Measurements from ENCODE around the gene USP49. TPM values are rescaled to one million over a fixed set of nuclear protein-coding genes. Genes with fewer than 3 reads are reported as not detected.

The USP49 gene
- total and polyA plus RNA-seq, 2 of the 13 experiments (the other 11 are each of a cell fraction or from before 2014, with no cell fraction given), result 2.9 to 4.3 TPM

GRCh38 chr6:41920921-41921711 is 25.9 kb upstream of the USP49 start, which contains the start of the genes BYSL and MED20 (continued):
- no peak for TF ChIP-seq SRSF4 (IDR thresholded peaks at IDR 0.05; ENCODE audit: low read depth, low read length, poor library complexity, severe bottlenecking)
- TF ChIP-seq ZNF678 (CRISPR knock-in tag; IDR thresholded peaks at IDR 0.05), result no peak; the same call in 1 of the 2 replicates
- TF ChIP-seq HNF4A (CRISPR knock-in tag; IDR thresholded peaks at IDR 0.05), result peak; percentile 31; the same call in 1 of the 2 replicates
- peak; percentile 24; the same call in 1 of the 2 replicates for TF ChIP-seq ZBTB33 (CRISPR knock-in tag; IDR thresholded peaks at IDR 0.05)
- no peak; the same call in 1 of the 2 replicates for TF ChIP-seq MEF2D (CRISPR knock-in tag; IDR thresholded peaks at IDR 0.05)
- no peak; a peak in 1 of 4 replicates for TF ChIP-seq EP300 (IDR thresholded peaks at IDR 0.05; ENCODE audit: low read depth in 2 of 2, low read length in 2 of 2)
- TF ChIP-seq EP300 (CRISPR knock-in tag; IDR thresholded peaks at IDR 0.05; ENCODE audit: borderline replicate concordance), result peak; percentile 40; the same call in 1 of the 2 replicates
- peak; percentile 59 for TF ChIP-seq ZNF33B (CRISPR knock-in tag; IDR thresholded peaks at IDR 0.05)
- peak; percentile 82 for TF ChIP-seq ZNF335 (CRISPR knock-in tag; IDR thresholded peaks at IDR 0.05)
- TF ChIP-seq ARNTL (CRISPR knock-in tag; IDR thresholded peaks at IDR 0.05), result peak; percentile 65
- TF ChIP-seq NR0B2 (CRISPR knock-in tag; IDR thresholded peaks at IDR 0.05), result peak; percentile 85; the same call in 1 of the 2 replicates
- peak; percentile 92; the same call in 1 of the 2 replicates for TF ChIP-seq ZNF275 (CRISPR knock-in tag; IDR thresholded peaks at IDR 0.05; ENCODE audit: borderline replicate concordance)
- no peak; the same call in 1 of the 2 replicates for TF ChIP-seq BRCA1 (CRISPR knock-in tag; IDR thresholded peaks at IDR 0.05)
- TF ChIP-seq ZNF576 (CRISPR knock-in tag; IDR thresholded peaks at IDR 0.05), result no peak
- TF ChIP-seq ZNF543 (CRISPR knock-in tag; IDR thresholded peaks at IDR 0.05), result peak; percentile 83; the same call in 1 of the 2 replicates
- TF ChIP-seq TCF7L2 (IDR thresholded peaks at IDR 0.05; ENCODE audit: low read depth, low read length), result no peak
- no peak for TF ChIP-seq ZNF83 (CRISPR knock-in tag; IDR thresholded peaks at IDR 0.05; ENCODE audit: borderline replicate concordance)
- peak; percentile 94 for TF ChIP-seq TEAD3 (CRISPR knock-in tag; optimal IDR thresholded peaks at IDR 0.05; ENCODE audit: borderline replicate concordance)
- no peak for TF ChIP-seq HNRNPUL1 (IDR thresholded peaks at IDR 0.05; ENCODE audit: low read depth, low read length)
- peak; percentile 44; the same call in 1 of the 2 replicates for TF ChIP-seq ZXDC (CRISPR knock-in tag; IDR thresholded peaks at IDR 0.05)
- peak; percentile 98 for TF ChIP-seq SP4 (CRISPR knock-in tag; IDR thresholded peaks at IDR 0.05)
- no peak for TF ChIP-seq ZNF781 (CRISPR knock-in tag; IDR thresholded peaks at IDR 0.05; ENCODE audit: borderline replicate concordance, not compliant biosample characterization)
- TF ChIP-seq SIX1 (CRISPR knock-in tag; IDR thresholded peaks at IDR 0.05; ENCODE audit: borderline replicate concordance), result no peak
